B cell (primary cell): ENCODE results near the gene RCAN3.

Source experiments
- EZH2 ChIP-seq: IDR thresholded peaks from 2 replicates; pipeline ENCODE4 v1.6.1; 2012; ENCODE audit warnings: borderline replicate concordance, low read depth, mild to moderate bottlenecking, moderate library complexity, low read length; ENCODE audit not compliant: insufficient read depth, poor library complexity, severe bottlenecking
- TF ChIP-seq, protein P1 (sequence below): fragments of 200-600 bp; IDR thresholded peaks from one replicate; pipeline ENCODE4 v1.8.0; 2022; ENCODE audit warnings: antibody characterized with exemption, mild to moderate bottlenecking

DNA sequence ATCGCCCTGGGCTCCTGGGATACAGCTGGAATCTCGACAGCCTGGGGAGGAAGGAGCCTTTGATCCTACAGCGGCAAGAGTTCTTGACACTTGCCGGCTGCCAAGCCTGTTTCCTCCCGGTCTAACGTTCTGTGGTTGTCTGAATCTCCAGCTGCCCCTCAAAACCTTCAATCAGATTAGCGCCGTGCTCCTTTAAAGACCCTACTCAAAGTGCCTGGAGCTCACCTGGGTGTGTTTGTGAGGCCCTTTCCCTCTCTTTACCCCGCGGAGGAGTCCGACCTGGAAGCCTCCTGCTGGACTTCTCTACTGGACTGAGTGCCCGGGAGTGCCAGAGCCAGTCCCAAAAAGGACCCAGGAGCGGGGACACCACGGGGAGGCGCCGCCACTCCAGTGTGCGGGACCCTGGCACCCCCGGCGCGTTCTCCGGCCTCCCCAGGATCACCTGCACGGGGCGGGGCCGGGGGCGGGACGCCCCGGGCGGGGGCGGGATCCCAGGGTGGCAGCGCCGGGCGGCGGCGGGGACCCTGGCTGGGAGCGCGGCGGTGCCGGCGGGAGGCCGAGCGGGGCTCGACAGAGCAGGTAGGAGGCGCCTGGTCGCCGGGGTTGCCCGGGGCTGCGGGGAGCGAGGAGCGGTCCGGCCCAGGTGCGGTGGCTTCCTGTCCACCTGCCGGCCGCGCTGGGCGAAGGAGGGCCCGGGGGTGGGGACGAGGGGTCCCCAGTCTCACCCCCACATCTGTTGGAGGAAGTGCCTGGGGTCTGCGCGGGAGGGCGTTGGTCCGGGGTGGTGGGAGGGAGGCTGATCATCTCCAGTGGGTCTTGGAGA is 53.2 kb downstream of the RCAN3 start, which contains the start of gene NCMAP:
- no peak for TF ChIP-seq EZH2
- TF ChIP-seq, protein P1, sequence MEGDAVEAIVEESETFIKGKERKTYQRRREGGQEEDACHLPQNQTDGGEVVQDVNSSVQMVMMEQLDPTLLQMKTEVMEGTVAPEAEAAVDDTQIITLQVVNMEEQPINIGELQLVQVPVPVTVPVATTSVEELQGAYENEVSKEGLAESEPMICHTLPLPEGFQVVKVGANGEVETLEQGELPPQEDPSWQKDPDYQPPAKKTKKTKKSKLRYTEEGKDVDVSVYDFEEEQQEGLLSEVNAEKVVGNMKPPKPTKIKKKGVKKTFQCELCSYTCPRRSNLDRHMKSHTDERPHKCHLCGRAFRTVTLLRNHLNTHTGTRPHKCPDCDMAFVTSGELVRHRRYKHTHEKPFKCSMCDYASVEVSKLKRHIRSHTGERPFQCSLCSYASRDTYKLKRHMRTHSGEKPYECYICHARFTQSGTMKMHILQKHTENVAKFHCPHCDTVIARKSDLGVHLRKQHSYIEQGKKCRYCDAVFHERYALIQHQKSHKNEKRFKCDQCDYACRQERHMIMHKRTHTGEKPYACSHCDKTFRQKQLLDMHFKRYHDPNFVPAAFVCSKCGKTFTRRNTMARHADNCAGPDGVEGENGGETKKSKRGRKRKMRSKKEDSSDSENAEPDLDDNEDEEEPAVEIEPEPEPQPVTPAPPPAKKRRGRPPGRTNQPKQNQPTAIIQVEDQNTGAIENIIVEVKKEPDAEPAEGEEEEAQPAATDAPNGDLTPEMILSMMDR: no peak
